ENCODE measurements around the gene ARHGEF17.
A peak's percentile ranks its signal among the peaks of the same experiment; 100 is the strongest.

ARHGEF17 gene

GRCh38 chr11:73312036-73312435, 4.0 kb downstream of the ARHGEF17 start:
- no peak for FAIRE-seq

GRCh38 chr11:73312851-73313327, 4.8 kb downstream of the ARHGEF17 start:
- no peak for FAIRE-seq
- DNase-seq (ENCODE audit: low spot score), result no peak

More at GRCh38 chr11:73312036-73312435, 4.0 kb downstream of the ARHGEF17 start:
- DNase-seq (ENCODE audit: low spot score), result no peak

- FAIRE-seq (no peak), DNase-seq (ENCODE audit: low spot score) (no peak)
Measured at GRCh38 chr11:73313652-73314051, 5.6 kb downstream of the ARHGEF17 start.

DNA sequence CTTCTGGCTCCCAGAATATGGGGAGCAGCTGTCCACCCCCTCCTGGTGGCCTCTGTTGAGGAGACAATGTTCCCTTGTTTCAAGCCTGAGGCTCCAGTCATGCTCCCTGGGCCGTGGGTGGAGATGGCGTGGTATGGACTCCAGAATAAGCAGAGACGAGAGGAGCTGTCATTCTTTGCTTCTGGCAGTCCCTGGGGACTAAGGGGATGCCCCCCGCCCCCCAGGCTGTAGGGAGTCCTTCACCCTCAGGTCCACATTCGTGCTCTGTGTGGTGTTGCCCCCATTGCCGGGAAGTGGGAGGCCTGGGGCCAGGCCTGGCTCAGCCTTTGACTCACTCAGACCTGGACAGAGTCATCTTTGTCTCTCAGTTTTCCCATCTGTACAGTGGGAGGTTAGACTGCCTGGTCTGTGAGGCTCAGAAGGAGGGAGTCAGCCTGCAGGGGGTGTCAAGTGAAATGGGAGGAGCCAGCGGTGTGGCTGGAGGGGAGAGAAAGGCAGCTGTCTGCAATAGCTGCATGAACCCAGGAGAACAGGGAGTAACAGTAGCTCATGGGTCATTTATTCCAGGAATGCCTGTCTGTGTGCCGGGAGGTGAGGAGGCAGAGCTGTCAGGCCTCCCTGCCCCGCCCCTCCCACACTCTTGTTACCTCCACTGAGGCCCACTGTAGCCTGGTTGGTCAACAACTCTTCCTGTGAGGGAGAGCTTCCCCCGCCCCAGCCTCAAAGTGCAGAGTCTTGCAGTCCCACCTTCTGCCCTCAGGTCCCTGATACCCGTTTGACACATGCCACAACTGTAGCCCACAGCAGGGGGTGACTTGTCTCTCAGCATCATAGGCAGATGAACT, 6.3 kb downstream of the ARHGEF17 start:
- DNase-seq (ENCODE audit: low spot score), result peak; percentile 83
- FAIRE-seq, result peak; percentile 30

GRCh38 chr11:73315293-73316020, 7.4 kb downstream of the ARHGEF17 start:
- FAIRE-seq (no peak), DNase-seq (ENCODE audit: low spot score) (no peak)

DNA sequence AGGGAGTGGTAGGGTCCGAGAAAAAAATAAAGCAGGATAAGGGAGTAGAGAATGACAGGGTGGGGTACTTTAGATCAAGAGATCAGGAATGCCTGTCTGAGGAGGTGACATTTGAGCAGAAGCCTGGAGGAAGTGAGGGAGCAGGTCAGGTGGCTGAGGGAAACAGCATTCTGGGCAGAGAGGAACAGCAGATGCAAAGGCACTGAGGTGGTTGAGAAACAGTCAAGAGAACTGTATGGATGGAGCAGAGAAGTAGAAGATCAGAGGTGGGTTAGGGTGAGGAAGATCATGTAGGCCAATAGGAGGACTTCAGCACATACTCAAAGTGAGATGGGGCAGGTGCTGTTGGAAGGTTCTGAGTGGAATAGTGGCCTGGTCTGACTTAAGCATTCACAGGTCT, 8.3 kb downstream of the ARHGEF17 start:
- no peak for DNase-seq (ENCODE audit: low spot score)
- FAIRE-seq, result no peak

- FAIRE-seq (no peak), DNase-seq (ENCODE audit: low spot score) (no peak)
Measured at GRCh38 chr11:73317373-73317772, 9.3 kb downstream of the ARHGEF17 start.

GRCh38 chr11:73317803-73318202, 9.7 kb downstream of the ARHGEF17 start:
- no peak for FAIRE-seq
- DNase-seq (ENCODE audit: low spot score), result no peak

DNA sequence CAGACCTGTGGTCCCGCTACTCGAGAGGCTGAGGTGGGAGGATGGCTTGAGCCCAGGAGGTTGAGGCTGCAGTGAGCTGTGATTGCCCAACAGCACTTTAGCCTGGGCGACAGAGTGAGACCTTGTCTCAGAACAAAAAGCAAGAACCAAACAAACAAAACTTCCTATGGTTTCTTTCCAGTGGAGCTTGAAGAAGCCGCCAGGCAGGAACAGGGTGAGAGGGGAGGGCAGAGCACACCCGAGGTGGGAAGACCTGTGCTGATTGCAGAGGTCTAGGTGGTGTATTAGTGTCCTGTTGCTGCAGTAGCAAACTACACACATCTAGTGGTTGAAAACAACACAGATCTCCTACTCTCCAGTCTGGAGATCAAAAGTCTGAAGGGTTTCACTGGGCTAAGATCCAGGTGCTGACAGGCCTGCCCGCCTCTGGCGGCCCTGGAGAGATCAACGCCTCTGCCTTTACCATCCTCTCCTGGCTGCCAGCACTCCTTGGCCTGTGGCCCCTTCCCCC, 10.5 kb downstream of the ARHGEF17 start:
- no peak for DNase-seq (ENCODE audit: low spot score)
- FAIRE-seq, result no peak

- FAIRE-seq, result no peak
- DNase-seq (ENCODE audit: low spot score), result no peak
Measured at GRCh38 chr11:73320763-73321603, 12.9 kb downstream of the ARHGEF17 start.

GRCh38 chr11:73321604-73322381, 13.7 kb downstream of the ARHGEF17 start:
- FAIRE-seq (no peak), DNase-seq (ENCODE audit: low spot score) (no peak)

GRCh38 chr11:73322382-73323306, 14.6 kb downstream of the ARHGEF17 start:
- no peak for DNase-seq (ENCODE audit: low spot score)
- no peak for FAIRE-seq

- FAIRE-seq (no peak), DNase-seq (ENCODE audit: low spot score) (no peak)
Measured at GRCh38 chr11:73323464-73323863, 15.4 kb downstream of the ARHGEF17 start.

DNA sequence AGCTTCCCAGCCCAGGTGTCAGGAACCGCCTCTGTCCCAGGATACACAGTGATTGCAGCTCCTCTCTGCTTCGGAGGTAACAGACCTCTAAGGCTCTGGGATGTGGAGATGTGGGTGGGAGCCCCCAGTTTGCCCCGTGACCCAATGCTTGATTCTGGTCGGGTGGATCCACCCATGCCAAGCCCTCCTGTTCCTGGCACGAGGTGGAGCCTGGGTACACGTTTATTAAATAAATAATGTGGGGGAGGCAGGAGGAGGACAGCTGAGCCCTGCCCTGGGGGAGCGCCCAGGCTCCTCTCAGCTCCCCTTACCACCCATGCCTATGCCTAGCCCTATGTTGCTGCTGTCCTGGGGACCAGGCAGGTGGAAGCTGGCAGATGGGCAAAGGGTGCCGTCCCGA, 16.0 kb downstream of the ARHGEF17 start:
- FAIRE-seq (no peak), DNase-seq (ENCODE audit: low spot score) (no peak)

- FAIRE-seq (no peak), DNase-seq (ENCODE audit: low spot score) (no peak)
Measured at GRCh38 chr11:73324665-73325035, 16.6 kb downstream of the ARHGEF17 start.

GRCh38 chr11:73325036-73325981, 17.2 kb downstream of the ARHGEF17 start:
- no peak for FAIRE-seq
- DNase-seq (ENCODE audit: low spot score), result no peak

- DNase-seq (ENCODE audit: low spot score) (peak; percentile 39), FAIRE-seq (no peak)
Measured at GRCh38 chr11:73326929-73327811, 19.1 kb downstream of the ARHGEF17 start.

Data from RCC 7860 (cell line).